Measurements from ENCODE around the gene TRIM7.

TRIM7 gene

GRCh38 chr5:181205761-181206649 is 1.0 kb upstream of the TRIM7 start:
- no peak for DNase-seq (ENCODE audit: low read depth)
- TF ChIP-seq CTCF (IDR thresholded peaks at IDR 0.05; ENCODE audit: low read depth, low read length, missing control alignments) = no peak
- in situ Hi-C loops (cut with HindIII; ENCODE audit: low sequenced_read_pairs) = no loop called here
- H3K4me3 ChIP-seq (ENCODE audit: low read depth, low read length) = peak overlapping the region; percentile 54

DNA sequence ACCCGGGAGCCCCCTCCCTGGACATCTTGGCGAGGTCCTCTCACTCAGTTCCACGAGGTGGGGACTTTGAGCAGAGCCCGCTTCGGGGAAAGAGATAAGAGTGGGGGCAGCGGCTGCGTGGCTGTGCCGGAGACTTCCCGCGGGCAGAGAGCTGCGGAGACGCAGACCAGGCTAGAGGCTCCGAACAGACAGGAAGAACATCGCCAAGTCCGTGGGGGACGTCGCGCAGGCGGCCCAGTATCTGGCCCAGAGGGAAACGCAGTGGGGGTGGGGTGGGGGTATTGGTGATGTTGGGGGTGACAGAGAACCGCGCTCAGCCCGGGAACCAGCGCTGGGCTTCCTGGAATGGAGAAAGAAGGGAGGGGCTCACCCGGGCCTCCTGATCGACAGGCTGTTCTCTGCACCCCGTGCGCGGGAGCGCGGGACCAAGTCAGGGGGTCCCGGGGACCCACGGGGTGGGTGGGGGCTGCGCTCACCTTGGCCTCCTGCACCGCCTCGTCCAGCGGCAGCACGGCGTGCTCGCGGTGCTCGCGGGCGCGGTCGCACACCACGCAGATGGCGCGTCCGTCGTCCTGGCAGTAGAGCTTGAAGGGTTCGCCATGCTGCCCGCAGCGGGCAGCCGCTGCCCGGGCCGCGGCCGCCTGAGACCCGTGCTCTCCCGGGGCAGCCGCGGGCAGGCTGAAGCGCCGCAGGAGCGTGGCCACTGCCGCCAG is 727 bp downstream of the TRIM7 start:
- TF ChIP-seq CTCF (IDR thresholded peaks at IDR 0.05; ENCODE audit: low read depth, low read length, missing control alignments) = no peak
- in situ Hi-C loops (cut with HindIII; ENCODE audit: low sequenced_read_pairs) = no loop called here
- peak overlapping the region; percentile 54 for H3K4me3 ChIP-seq (ENCODE audit: low read depth, low read length)
- no peak for DNase-seq (ENCODE audit: low read depth)

DNA sequence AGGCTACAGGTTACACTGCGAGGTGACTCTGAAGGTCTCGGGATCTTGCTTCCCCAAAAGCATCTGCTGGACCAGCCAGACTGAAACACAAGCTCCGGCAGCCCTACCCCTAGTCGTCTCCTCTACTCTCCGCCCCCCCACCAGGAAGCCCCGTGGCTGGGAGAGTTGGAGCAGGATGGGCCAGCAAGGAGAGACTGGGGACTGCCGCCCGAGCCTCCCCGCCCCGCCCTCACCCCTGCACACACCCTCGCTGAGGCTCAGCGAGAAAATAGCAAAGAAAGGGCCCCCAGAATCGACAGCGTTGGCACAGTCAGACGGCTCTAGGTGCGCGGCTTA is 1.3 kb downstream of the TRIM7 start:
- peak overlapping the region; percentile 54 for H3K4me3 ChIP-seq (ENCODE audit: low read depth, low read length)
- no peak for TF ChIP-seq CTCF (IDR thresholded peaks at IDR 0.05; ENCODE audit: low read depth, low read length, missing control alignments)
- DNase-seq (ENCODE audit: low read depth) = no peak
- in situ Hi-C loops (cut with HindIII; ENCODE audit: low sequenced_read_pairs) = no loop called here

DNA sequence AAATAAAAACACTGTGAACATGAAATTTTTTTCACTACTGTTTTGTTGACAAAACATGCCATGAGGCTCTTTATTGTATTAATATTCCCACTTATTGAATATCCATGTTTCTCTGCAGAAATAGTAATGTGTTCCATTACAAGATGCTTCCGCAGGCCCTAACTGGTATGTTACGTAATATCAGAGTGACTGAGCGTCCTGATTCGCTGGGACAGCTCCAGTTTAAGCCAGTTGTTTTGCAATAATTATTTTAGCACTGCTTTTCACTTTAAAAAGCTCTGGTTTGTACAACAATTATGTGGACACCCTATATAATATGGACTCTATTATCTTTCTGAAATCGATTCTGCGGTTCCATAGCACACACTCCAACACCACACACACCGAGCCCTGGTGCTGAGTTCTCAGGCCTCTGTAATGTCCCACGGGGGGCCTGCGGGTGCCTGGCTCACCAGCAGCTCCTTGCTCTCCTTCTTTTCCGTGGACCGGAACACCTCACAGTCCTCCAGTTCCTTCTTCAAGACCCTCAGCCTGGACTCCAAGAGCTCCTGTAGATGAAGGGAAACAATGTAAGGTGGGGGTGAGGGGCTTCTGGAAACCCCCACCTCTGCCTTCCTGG is 1.8 kb downstream of the TRIM7 start:
- no peak for TF ChIP-seq CTCF (IDR thresholded peaks at IDR 0.05; ENCODE audit: low read depth, low read length, missing control alignments)
- no peak overlapping the region for H3K4me3 ChIP-seq (ENCODE audit: low read depth, low read length)
- in situ Hi-C loops (cut with HindIII; ENCODE audit: low sequenced_read_pairs) = no loop called here
- no peak for DNase-seq (ENCODE audit: low read depth)

DNA sequence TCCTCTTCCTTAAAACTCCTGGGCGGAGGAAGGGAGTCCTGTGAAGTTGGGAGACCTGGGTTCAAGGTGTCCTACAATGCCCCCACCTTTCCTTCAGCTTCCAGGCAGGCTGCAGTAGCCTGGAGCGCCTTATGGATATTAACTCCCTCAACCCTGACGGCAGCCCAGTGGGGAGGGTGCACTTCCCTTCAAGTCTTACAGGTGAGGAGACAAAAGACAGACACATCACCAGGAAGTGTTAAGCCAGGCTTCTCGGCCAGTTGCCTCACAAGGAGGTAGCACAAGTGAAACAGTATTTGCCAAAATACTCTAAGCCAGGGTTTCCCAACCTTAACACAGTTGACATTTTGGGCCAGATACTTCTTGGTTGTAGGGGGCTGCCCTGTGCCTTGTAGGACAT is 4.2 kb downstream of the TRIM7 start:
- TF ChIP-seq CTCF (IDR thresholded peaks at IDR 0.05; ENCODE audit: low read depth, low read length, missing control alignments) = no peak
- H3K4me3 ChIP-seq (ENCODE audit: low read depth, low read length) = no peak overlapping the region
- DNase-seq (ENCODE audit: low read depth) = no peak
- in situ Hi-C loops (cut with HindIII; ENCODE audit: low sequenced_read_pairs) = no loop called here

DNA sequence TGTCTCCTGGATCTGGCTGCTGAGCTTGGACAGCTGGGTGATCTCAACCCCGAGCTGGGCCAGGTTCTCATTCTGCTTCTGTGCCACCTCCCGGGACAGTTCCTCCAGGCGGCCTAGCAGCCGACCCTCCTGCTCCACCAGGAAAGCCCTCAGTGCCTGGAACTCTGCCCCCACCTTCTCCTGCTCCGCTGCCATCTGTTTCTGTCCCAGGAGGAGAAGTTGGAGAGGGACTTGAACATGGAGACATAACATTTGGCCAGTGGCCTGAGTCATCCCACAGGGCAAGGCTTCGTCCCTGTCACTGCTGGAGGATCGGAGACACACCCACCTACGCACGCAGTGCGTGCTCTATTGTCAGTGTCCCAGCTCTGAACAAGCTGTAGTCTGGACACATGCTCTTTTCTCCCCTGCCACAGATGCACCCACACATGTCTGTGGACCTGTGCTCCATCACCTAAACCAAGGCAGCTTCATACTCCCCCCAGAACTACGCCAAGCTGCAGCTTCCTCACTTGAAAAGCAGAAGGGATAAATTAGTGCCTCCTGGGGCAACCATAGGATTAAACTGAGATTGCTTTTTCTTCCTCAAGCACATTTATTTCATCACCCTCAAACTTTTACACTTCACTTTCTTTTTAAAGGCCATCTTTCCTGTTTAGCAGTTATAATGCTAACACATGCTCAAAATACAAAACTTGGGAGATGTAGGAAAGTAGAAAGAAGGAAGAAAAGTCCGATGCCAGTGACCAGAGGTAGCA is 4.9 kb downstream of the TRIM7 start:
- DNase-seq (ENCODE audit: low read depth) = no peak
- in situ Hi-C loops (cut with HindIII; ENCODE audit: low sequenced_read_pairs) = loop anchor here (5.0 to 10.0 kb wide), 2 partner anchors 47 to 415 kb away; no protein-coding TSS in a partner anchor
- H3K4me3 ChIP-seq (ENCODE audit: low read depth, low read length) = no peak overlapping the region
- TF ChIP-seq CTCF (IDR thresholded peaks at IDR 0.05; ENCODE audit: low read depth, low read length, missing control alignments) = no peak
